Epithelial cell of esophagus (primary cell): ENCODE measurements around the gene SPRYD7.
"Not testable (repeated sequence)": the region's sequence is repeated elsewhere in the genome, so short reads cannot be mapped to it uniquely, and the experiment has no call there.

Experiments used
- DNase-seq: peaks from one replicate; pipeline ENCODE4 v3.0.0; 2010; ENCODE audit warnings: low read depth
- H3K4me3 ChIP-seq: 2 replicates; pipeline ENCODE4 v1.5.1; 2011; ENCODE audit warnings: mild to moderate bottlenecking, low read length, control low read depth
- TF ChIP-seq, protein P1 (sequence below): IDR thresholded peaks from 2 replicates; pipeline ENCODE4 v1.5.1; 2011; ENCODE audit warnings: low read depth, mild to moderate bottlenecking, low read length, control low read depth, inconsistent platforms; ENCODE audit not compliant: insufficient read depth; ENCODE audit errors: missing control alignments

Gene SPRYD7

DNA sequence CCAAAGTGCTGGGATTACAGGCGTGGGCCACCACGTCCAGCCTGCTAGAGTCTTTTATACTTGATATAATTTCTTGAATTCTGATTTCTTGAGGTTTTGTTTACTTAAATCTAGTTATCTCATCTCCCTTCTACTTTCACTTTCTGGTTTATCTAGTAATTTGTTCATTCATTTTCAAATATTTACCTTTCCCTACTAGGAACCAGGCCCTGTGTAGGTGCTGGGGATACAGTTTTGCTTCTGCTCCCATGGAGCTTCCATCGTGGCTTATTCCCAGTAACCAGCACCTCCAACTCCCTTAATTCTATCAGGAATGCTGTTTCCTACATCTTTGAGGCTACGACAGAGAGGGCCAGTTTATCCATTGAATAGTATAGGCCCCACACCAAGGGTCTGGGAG, 36.6 kb upstream of the SPRYD7 start:
- TF ChIP-seq, protein P1, sequence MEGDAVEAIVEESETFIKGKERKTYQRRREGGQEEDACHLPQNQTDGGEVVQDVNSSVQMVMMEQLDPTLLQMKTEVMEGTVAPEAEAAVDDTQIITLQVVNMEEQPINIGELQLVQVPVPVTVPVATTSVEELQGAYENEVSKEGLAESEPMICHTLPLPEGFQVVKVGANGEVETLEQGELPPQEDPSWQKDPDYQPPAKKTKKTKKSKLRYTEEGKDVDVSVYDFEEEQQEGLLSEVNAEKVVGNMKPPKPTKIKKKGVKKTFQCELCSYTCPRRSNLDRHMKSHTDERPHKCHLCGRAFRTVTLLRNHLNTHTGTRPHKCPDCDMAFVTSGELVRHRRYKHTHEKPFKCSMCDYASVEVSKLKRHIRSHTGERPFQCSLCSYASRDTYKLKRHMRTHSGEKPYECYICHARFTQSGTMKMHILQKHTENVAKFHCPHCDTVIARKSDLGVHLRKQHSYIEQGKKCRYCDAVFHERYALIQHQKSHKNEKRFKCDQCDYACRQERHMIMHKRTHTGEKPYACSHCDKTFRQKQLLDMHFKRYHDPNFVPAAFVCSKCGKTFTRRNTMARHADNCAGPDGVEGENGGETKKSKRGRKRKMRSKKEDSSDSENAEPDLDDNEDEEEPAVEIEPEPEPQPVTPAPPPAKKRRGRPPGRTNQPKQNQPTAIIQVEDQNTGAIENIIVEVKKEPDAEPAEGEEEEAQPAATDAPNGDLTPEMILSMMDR, result no peak
- no peak overlapping the region for H3K4me3 ChIP-seq
- DNase-seq, result no peak

DNA sequence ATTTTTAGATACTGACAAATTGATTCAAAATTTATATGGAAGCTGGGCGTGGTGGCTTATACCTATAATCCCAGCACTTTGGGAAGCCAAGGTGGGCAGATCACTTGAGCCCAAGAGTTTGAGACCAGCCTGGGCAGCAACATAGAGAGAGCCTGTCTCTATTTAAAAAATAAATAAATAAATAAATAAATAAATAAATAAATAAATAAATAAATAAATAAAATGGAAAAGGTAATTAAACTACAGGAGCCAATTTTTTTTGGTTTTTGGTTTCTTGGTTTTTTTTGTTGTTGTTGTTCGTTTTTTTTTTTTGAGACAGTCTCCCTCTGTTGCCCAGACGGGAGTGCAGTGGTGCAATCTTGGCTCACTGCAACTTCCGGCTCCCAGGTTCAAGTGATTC, 31.3 kb upstream of the SPRYD7 start:
- no peak overlapping the region for H3K4me3 ChIP-seq
- TF ChIP-seq, protein P1, result no peak
- no peak for DNase-seq

- no peak overlapping the region for H3K4me3 ChIP-seq
- TF ChIP-seq, protein P1, result no peak
- DNase-seq, result no peak
These were observed 22.2 kb upstream of the SPRYD7 start for GRCh38 chr13:49958321-49958720.

DNA sequence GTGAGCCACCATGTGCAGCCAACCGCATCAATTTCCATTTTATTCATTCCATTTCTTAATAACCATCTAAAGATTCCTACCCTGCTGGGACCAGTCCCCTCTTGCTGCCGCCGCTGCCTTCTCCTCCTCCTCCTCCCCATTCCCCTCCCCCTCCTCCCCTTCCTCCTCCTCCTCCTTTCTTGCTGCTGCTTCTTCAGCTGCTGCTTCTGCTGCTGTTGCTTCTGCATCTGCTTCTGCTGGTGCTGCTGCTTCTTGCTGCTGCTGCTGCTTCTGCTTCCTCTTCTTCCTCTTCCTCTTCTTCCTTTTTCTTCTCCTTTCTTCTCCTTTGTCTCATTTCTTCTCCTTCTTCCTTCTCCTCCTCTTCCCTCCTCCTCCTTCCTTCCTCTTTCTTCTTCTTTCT, 20.0 kb upstream of the SPRYD7 start:
- TF ChIP-seq, protein P1, result no peak
- DNase-seq, result no peak
- H3K4me3 ChIP-seq, result no peak overlapping the region

DNA sequence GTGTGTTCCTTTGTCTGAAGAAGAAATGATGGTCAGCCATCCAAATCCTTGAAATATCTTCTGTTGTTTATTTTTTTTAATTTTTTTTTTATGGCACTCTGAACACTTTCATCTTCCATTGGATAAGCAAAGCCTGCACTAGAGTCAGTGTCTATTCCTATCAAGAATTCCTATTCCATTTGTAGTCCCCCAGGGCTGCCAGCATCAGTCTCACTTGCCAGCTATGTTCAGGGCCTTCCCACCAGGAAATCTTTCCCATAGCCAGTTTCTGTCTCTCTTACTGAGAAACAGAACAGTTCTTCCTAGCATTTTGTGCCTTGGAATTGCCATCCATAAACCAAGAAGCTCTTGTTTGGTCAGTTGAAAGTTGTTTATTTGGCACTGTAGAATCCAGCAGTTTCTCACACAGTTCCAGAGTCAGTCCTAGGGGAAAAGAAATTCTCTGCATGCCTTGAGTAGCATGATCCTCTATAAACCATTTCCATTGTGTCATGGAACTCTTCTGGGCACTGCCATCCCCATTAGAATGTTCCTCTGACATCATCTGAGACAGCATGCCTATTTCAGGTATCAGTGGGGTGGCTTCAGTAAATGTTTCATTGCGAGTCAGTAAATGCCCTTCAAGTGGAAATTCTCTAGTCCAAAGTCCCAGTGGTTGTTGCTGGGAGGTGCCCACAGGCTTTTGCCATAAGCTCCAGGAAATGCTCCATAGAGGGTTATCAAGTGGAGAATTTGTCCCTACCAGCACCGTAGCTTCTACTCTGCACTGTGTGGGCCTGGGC, 18.7 kb upstream of the SPRYD7 start:
- peak; percentile 22 for DNase-seq
- TF ChIP-seq, protein P1, result no peak
- H3K4me3 ChIP-seq, result no peak overlapping the region

DNA sequence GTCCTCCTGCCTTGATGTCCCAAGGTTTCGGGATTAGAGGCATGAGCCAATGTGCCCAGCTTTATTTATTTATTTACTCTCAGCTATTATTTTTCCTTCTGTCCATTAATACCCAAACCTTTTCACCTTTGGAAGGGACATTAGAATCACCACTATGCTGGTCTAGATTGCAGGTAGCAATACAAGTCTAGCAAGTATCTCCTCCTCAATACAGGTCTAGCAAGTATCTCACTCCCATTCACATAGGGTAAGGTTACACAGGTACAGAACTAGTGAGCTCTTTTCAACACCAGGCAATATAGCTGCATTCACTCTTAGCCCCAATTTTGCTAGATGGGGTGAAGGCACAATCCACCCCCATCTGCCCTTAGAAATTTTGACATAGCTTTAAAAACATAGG, 17.4 kb upstream of the SPRYD7 start:
- DNase-seq, result peak; percentile 57
- TF ChIP-seq, protein P1, result no peak

DNA sequence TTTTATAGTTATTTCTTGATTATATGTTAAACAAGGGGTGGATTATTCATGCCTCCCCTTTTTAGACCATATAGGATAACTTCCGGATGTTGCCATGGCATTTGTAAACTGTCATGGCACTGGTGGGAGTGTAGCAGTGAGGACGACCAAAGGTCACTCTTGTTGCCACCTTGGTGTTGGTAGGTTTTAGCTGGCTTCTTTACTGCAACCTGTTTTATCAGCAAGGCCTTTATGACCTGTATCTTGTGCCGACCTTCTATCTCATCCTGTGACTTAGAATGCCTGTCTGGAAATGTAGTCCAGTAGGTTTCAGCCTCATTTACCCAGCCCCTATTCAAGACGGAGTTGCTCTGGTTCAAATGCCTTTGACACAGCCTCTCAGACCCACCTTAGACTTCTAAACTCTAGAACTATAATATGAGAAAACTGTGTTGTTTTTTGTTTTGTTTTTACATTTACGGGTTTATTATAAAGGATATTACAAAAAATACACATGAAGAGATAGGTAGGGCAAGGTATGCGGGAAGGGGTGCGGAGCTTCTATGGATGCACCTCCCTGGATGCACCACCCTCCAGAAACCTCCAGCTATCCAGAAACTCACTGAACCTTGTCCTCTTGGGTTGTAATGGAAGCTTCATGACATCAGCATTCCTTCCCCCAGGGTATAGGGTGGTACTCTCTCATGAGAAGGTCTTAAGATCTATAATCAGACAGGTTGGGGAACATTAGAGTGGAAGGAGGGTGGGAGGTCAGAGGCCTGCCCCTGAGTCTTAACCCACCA, 15.8 kb upstream of the SPRYD7 start:
- H3K4me3 ChIP-seq, result no peak overlapping the region
- no peak for DNase-seq
- TF ChIP-seq, protein P1, result no peak

More for the DNA sequence above, 17.4 kb upstream of the SPRYD7 start:
- no peak overlapping the region for H3K4me3 ChIP-seq

DNA sequence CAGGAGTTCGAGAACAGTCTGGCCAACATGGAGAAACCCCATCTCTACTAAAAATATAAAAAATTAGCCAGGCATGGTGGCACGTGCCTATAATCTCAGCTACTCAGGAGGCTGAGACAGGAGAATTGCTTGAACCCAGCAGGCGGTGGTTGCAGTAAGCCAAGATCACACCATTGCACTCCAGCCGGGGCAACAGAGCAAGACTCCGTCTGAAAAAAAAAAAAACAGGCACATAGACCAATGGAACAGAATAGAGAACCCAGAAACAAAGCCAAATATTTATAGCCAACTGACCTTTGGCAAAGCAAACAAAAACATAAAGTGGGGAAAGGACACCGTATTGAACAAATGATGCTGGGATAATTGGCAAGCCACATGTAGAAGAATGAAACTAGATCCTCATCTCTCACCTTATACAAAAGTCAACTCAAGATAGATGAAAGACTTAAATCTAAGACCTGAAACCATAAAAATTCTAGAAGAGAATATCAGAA, 12.7 kb upstream of the SPRYD7 start:
- DNase-seq, result not testable (repeated sequence)

More for the DNA sequence above, 12.7 kb upstream of the SPRYD7 start:
- not testable (repeated sequence) for H3K4me3 ChIP-seq
